Stomach (tissue), 9 donors: Measurements from ENCODE around the gene APOL4. TPM values are rescaled to one million over a fixed set of nuclear protein-coding genes. Genes with fewer than 3 reads are reported as not detected.
"Not testable (repeated sequence)": the region's sequence is repeated elsewhere in the genome, so short reads cannot be mapped to it uniquely, and the experiment has no call there.

Source experiments
- DNase-seq, 2 donors: peaks; one replicate each; pipeline versions ENCODE4 v3.0.0 to v3.0.0-alpha.2; 2013 to 2019
- H3K27ac ChIP-seq, 5 donors: fragments of 200-600 bp in 4 of 5; sonication (generic) in 4 of 5; one replicate each; pipeline ENCODE4 v1.5.1; 2013 to 2019; ENCODE audit warnings: mild to moderate bottlenecking in 1 of 5, moderate library complexity in 1 of 5
- H3K27me3 ChIP-seq, 3 donors: fragments of 200-600 bp; sonication (generic); one replicate each; pipeline ENCODE4 v1.5.1; 2017 to 2019; ENCODE audit warnings: mixed run types in 1 of 3
- H3K36me3 ChIP-seq, 4 donors: fragments of 200-600 bp; sonication (generic); 1 replicate in 3 of 4; 2 replicates in 1 of 4; pipeline ENCODE4 v1.5.1; 2016 to 2019
- H3K4me1 ChIP-seq, 4 donors: fragments of 200-600 bp; sonication (generic); one replicate each; pipeline ENCODE4 v1.5.1; 2016 to 2019
- H3K4me3 ChIP-seq, 4 donors: fragments of 200-600 bp; sonication (generic) in 3 of 4; one replicate each; pipeline ENCODE4 v1.5.1; 2016 to 2019; ENCODE audit warnings: mild to moderate bottlenecking in 1 of 4
- H3K9me3 ChIP-seq, 4 donors: fragments of 200-600 bp; sonication (generic); one replicate each; pipeline ENCODE4 v1.5.1; 2016 to 2019
- CTCF ChIP-seq, 7 experiments: fragments of 450-650 bp in 4 of 7; fragments of 200-600 bp in 3 of 7; sonication (generic) in 3 of 7; IDR thresholded peaks; one replicate each; pipeline ENCODE4 v1.5.1; 2016 to 2019; ENCODE audit warnings: antibody characterized with exemption in 7 of 7, control low read depth in 2 of 7, mild to moderate bottlenecking in 1 of 7
- EP300 ChIP-seq: sonication (generic); formaldehyde crosslinking; IDR thresholded peaks from one replicate; pipeline ENCODE4 v1.6.1; 2017; ENCODE audit warnings: antibody characterized with exemption
- POLR2A ChIP-seq, 4 donors: fragments of 450-650 bp; IDR thresholded peaks; one replicate each; pipeline ENCODE4 v1.6.1; 2016; ENCODE audit warnings: antibody characterized with exemption in 4 of 4, control low read depth in 2 of 4, mild to moderate bottlenecking in 1 of 4, moderate library complexity in 1 of 4
- POLR2AphosphoS5 ChIP-seq, 3 donors: sonication (generic); formaldehyde crosslinking; IDR thresholded peaks; one replicate each; pipeline ENCODE4 v1.6.1; 2016; ENCODE audit warnings: antibody characterized with exemption in 3 of 3
- WGBS, 5 donors: extraction: QIAGEN DNeasy Blood & Tissue Kit in 3 of 5; methylation state at CpG; one replicate each; pipeline versions ENCODE4 v1.1.5 to v1.1.7; 2013 to 2018; 5-methylcytosine and 5-hydroxymethylcytosine counted together
- intact Hi-C: fragments of 100-400 bp; cut with DNase I; formaldehyde crosslinking; loops from one replicate; pipeline ENCODE4 v1.15.1; 2023; ENCODE audit warnings: low total_unique reads
- polyA plus RNA-seq, 3 donors: library from polyadenylated mRNA; stranded (reverse); fragments of 200-250 nt; gene quantifications; one replicate each; pipeline ENCODE4 v1.2.3, GENCODE V29; 2013
- total RNA-seq, 5 donors: library from RNA; depleted of rRNA; stranded (reverse); fragments of >200 nt; gene quantifications; one replicate each; pipeline versions ENCODE4 v1.1.0 to v1.2.3, GENCODE V29; 2014 to 2016
- donor health status: healthy with polysubstance abuse.
- donor health status: Bipolar disorder and iron deficiency.
- donor health status: healthy.

APOL4 gene
- total and polyA plus RNA-seq, 8 donors, result 1.2 to 13.2 (median 8.9) TPM; not detected in 2

DNA sequence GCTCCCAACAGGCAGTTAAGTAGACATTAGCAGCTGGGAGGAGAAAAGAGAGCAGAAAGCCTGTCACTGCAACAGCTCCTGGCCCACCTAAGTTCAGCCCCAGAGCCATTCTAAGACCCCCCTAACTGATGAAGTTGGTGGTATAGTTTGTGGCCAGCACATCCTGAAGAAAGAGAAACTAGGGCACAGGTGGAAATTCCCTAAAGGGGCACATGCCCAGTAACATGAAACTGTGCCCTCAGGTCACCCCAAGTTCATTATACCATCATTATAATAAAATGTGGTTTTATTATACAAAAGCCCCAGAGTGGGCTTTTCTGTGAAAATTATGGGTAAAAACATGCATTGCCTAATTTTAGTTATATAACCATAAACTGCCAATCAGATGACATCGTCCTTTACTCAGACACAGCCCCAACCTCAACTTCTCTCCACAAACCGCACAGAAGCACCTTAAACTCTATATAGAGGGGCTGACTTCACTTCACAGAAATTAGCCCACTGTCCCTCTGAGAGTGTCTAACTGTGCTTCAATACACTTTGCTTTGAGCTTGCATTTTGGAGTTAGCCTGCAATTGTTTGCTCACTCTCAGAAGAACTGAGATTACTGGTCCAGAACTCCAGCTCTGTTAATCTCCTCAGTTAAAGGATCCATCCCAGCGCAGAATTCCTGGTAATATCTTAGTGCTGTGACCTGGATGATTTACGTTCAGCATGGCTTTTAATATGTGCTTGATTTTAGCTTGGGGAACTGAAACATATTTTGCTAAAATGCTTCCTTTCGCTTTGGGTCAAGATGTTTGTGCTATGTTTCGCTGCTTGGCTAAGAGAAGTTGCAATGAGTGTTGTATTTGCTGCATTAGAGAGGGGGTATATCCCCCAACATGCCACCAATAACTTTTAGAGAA lies 39.2 kb downstream of the APOL4 start:
- H3K4me1 ChIP-seq, result peaks cover 19 to 49% (median 30%) of the 10 kb centered on the region in 4 donors

GRCh38 chr22:36161793-36162126 lies 39.8 kb downstream of the APOL4 start:
- WGBS, 5 donors, result 30 to 59% (median 43%) methylated on average over 5 of the region's 5 CpGs
- H3K9me3 ChIP-seq, H3K4me3 ChIP-seq, DNase-seq, intact Hi-C loops, H3K36me3 ChIP-seq, H3K27me3 ChIP-seq: not testable (repeated sequence)
- Histone ChIP-seq H3K27ac (peak overlapping the region in 3 of 5 donors; percentile 86 to 91 (median 90)), H3K4me1 (peaks cover 19 to 53% (median 33%) of the 10 kb centered on the region in 4 donors)

More for the DNA sequence above, 39.2 kb downstream of the APOL4 start:
- no peak for DNase-seq
- Histone ChIP-seq H3K36me3 (no peaks in the 10 kb centered on the region), H3K27me3 (no peaks in the 10 kb centered on the region), H3K9me3 (no peaks in the 10 kb centered on the region), H3K27ac (peak overlapping the region in 4 of 5 donors; percentile 0 to 91 (median 88)), H3K4me3 (no peak overlapping the region)
- WGBS, 5 donors, result 68 to 78% (median 72%) methylated on average over 6 of the region's 6 CpGs
- intact Hi-C loops, result no loop called here
- TF ChIP-seq POLR2AphosphoS5 (IDR thresholded peaks at IDR 0.05), result no peak

- Histone ChIP-seq H3K36me3 (no peaks in the 10 kb centered on the region), H3K9me3 (no peaks in the 10 kb centered on the region), H3K27ac (peak within 1 kb of the TSS; percentile 35 to 91 (median 86)), H3K27me3 (no peaks in the 10 kb centered on the region), H3K4me3 (peak within 1 kb of the TSS; percentile 28 to 60 (median 35)), H3K4me1 (peaks cover 31 to 64% (median 45%) of the 10 kb centered on the region in 4 donors)
- intact Hi-C loops, result no loop called here
- 16 to 23% (median 17%) methylated on average over 3 of the region's 3 CpGs for WGBS, 5 donors
- TF ChIP-seq POLR2AphosphoS5 (IDR thresholded peaks at IDR 0.05) (peak; percentile 70 to 85 (median 81)), CTCF (IDR thresholded peaks at IDR 0.05) (no peak), EP300 (no peak), POLR2A (IDR thresholded peaks at IDR 0.05) (no peak)
- peak; percentile 74 to 88 for DNase-seq
Measured at GRCh38 chr22:36160499-36160942, 41.1 kb downstream of the APOL4 start, which contains the start of gene APOL3. Gene APOL3 (minus strand): TSS chr22:36160755. CDS start chr22:36149055, 11,700 bp downstream.

DNA sequence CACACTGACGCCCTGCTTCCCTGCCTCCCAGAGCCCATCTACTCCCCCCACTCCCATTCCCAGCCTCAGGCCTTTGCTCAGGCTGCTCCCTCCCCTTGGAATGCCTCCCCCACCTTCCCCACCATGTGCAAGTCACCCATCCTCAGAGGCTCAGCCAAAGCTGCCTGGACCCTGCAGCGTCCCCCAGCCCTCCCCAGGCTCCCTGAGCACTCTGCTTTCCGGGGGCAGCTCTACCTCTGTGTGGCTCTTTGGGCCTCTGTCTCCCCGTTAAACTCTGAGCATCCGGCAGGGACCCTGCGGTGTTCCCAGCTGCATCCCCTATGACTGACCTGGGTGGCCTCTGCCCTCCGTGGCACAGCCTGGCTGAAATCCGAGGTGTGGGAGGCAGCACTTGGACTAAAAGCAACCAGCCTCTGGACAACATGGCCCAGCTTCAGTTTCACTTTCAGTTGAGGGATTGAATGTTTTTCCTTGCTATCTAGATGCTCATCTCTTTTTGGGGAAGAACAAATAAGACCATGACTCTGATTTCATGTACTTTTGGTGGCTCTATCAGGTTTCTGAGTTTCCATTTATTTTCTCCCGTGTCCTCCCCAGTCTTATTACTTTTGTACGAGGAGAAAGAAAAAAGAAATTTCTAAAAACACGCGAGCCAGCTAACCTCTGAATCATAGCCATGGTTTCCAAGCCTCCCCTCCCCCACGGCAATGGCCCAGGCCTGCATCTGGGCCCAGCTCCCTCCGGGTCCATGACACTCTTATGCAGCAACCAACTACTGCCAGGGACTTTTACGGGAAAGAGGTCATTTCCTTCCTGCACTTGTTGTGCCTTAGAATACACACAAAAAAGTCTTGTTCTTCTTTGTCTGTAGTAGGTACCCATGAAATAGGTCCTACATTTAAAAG lies 44.8 kb downstream of the APOL4 start:
- H3K4me1 ChIP-seq, result peaks cover 54 to 94% (median 78%) of the 10 kb centered on the region in 4 donors

More for the DNA sequence above, 44.8 kb downstream of the APOL4 start:
- intact Hi-C loops, result no loop called here
- H3K9me3 ChIP-seq, result no peaks in the 10 kb centered on the region
- no peaks in the 10 kb centered on the region for H3K27me3 ChIP-seq
- TF ChIP-seq CTCF (IDR thresholded peaks at IDR 0.05) (no peak), EP300 (peak; percentile 30), POLR2AphosphoS5 (IDR thresholded peaks at IDR 0.05) (peak; percentile 73 to 89 (median 77))
- H3K4me3 ChIP-seq, result peak overlapping the region; percentile 32 to 60 (median 40)
- 13 to 22% (median 19%) methylated on average over 15 of the region's 15 CpGs for WGBS, 5 donors
- H3K36me3 ChIP-seq, result no peaks in the 10 kb centered on the region
- DNase-seq, result peak; percentile 68 to 88
- H3K27ac ChIP-seq, result peak overlapping the region; percentile 84 to 91 (median 89)
